ENCODE data around the gene CACNB2.

GRCh38 chr10:18343573-18343972, 203.3 kb downstream of the CACNB2 start:
- TF ChIP-seq FOXP4 (CRISPR knock-in tag; IDR thresholded peaks at IDR 0.05) (no peak), CTCF (IDR thresholded peaks at IDR 0.05) (no peak), ELF4 (CRISPR knock-in tag; IDR thresholded peaks at IDR 0.05; ENCODE audit: low read depth) (no peak), NR2C2 (CRISPR knock-in tag; IDR thresholded peaks at IDR 0.05) (no peak), ZNF512 (CRISPR knock-in tag; IDR thresholded peaks at IDR 0.05; ENCODE audit: borderline replicate concordance) (no peak), ATF6 (CRISPR knock-in tag; IDR thresholded peaks at IDR 0.05) (no peak), ZBTB21 (CRISPR knock-in tag; IDR thresholded peaks at IDR 0.05; ENCODE audit: borderline replicate concordance) (no peak), FOXK1 (CRISPR knock-in tag; IDR thresholded peaks at IDR 0.05) (no peak), HMGXB4 (CRISPR knock-in tag; IDR thresholded peaks at IDR 0.05) (no peak), CREB1 (CRISPR knock-in tag; IDR thresholded peaks at IDR 0.05) (no peak)
